Calu3 (cell line): ENCODE data around the gene PREP. TPM values are rescaled to one million over a fixed set of nuclear protein-coding genes. Genes with fewer than 3 reads are reported as not detected.

Experiments
- BruUV-seq: library from RNA; stranded (reverse); fragments of 400-500 nt; replicated peaks from 2 replicates; lab custom pipeline; 2021; lab: Mats Ljungman, UMichigan
- CTCF ChIA-PET: fragments of 300-600 bp; sonication (Branson Sonifier 250); formaldehyde crosslinking; loops from one replicate; lab custom pipeline; 2022; ENCODE audit warnings: antibody characterized with exemption; lab: Charles Lee
- DNase-seq: peaks from one replicate; pipeline ENCODE4 v3.0.0; 2022
- H3K27ac Mint-ChIP-seq: one replicate; pipeline ENCODE4 v1.8.0; 2022; ENCODE audit warnings: mixed read lengths; ENCODE audit not compliant: unreplicated experiment
- H3K27me3 Mint-ChIP-seq: one replicate; pipeline ENCODE4 v1.8.0; 2022; ENCODE audit warnings: mixed read lengths; ENCODE audit not compliant: unreplicated experiment
- H3K36me3 Mint-ChIP-seq: one replicate; pipeline ENCODE4 v1.8.0; 2022; ENCODE audit warnings: mild to moderate bottlenecking, moderate library complexity, mixed read lengths; ENCODE audit not compliant: insufficient read depth, unreplicated experiment
- H3K4me1 Mint-ChIP-seq: one replicate; pipeline ENCODE4 v1.8.0; 2022; ENCODE audit warnings: mild to moderate bottlenecking, low read depth, mixed read lengths; ENCODE audit not compliant: unreplicated experiment
- H3K4me3 Mint-ChIP-seq: one replicate; pipeline ENCODE4 v1.8.0; 2022; ENCODE audit warnings: mild to moderate bottlenecking, low read depth, moderate library complexity, mixed read lengths; ENCODE audit not compliant: unreplicated experiment
- H3K9me3 Mint-ChIP-seq: one replicate; pipeline ENCODE4 v1.8.0; 2022; ENCODE audit warnings: low read depth, mixed read lengths; ENCODE audit not compliant: unreplicated experiment
- intact Hi-C: fragments of 100-400 bp; cut with micrococcal nuclease; formaldehyde crosslinking; loops from one replicate; pipeline ENCODE4 v1.10.0; 2022; ENCODE audit not compliant: unreplicated experiment
- total RNA-seq: library from RNA; stranded (reverse); gene quantifications from 2 replicates; pipeline ENCODE4 v1.2.3, GENCODE V29; 2022
- TF ChIP-seq, protein P1 (sequence below): fragments of 200-600 bp; IDR thresholded peaks from one replicate; pipeline ENCODE4 v1.8.0; 2022; ENCODE audit warnings: antibody characterized with exemption; ENCODE audit not compliant: unreplicated experiment

Gene PREP
- total RNA-seq, 1 experiment from 2014 or later: 70.4 TPM

DNA sequence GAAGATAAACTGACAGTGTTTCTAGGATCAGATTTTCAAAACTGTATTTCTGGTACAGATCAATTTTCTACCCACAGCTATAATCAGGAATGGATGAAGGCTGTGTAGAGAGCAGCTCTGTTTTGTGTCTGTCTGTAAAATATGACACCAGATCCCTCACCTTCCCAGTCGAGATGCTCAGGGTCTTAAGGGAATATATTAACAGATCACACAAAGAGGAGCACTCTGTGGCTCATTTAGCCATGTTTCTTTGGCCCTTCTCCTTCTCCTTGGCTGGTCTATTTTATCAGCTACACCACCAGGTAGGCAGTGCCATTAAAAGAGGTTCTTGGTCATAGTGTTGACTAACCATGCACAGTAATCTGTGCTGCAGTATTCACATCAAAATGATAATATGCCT lies 82.6 kb downstream of the PREP start:
- no peak for DNase-seq
- Mint-ChIP-seq H3K36me3 (peaks cover 19% of the 10 kb centered on the region), H3K9me3 (no peaks in the 10 kb centered on the region), H3K27ac (no peak overlapping the region), H3K4me1 (peaks cover 7% of the 10 kb centered on the region), H3K4me3 (no peak overlapping the region), H3K27me3 (no peaks in the 10 kb centered on the region)
- BruUV-seq: no TSS peak
- CTCF ChIA-PET: no interaction called here
- intact Hi-C loops: no loop called here
- TF ChIP-seq, protein P1, sequence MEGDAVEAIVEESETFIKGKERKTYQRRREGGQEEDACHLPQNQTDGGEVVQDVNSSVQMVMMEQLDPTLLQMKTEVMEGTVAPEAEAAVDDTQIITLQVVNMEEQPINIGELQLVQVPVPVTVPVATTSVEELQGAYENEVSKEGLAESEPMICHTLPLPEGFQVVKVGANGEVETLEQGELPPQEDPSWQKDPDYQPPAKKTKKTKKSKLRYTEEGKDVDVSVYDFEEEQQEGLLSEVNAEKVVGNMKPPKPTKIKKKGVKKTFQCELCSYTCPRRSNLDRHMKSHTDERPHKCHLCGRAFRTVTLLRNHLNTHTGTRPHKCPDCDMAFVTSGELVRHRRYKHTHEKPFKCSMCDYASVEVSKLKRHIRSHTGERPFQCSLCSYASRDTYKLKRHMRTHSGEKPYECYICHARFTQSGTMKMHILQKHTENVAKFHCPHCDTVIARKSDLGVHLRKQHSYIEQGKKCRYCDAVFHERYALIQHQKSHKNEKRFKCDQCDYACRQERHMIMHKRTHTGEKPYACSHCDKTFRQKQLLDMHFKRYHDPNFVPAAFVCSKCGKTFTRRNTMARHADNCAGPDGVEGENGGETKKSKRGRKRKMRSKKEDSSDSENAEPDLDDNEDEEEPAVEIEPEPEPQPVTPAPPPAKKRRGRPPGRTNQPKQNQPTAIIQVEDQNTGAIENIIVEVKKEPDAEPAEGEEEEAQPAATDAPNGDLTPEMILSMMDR: no peak

DNA sequence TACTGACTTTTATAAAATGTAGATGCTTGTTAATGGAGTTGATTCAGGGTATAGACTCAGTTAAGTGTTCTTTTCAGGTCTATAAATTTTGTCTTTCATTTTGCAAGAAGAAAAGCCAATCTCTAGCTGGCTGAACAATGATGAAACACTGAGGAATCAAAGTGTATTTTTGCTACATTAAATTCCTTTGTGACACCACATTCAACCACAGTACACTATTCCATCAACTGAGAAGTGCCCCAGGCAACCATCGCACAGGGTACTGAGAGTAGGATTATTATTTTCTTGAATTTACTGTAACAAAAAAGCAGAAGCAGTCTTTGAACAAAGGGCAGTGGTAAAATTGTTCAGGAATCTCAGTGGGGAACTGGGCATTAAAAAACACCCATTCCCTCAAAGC lies 83.6 kb downstream of the PREP start:
- BruUV-seq: no TSS peak
- Mint-ChIP-seq H3K27me3 (no peaks in the 10 kb centered on the region), H3K27ac (no peak overlapping the region), H3K36me3 (peaks cover 19% of the 10 kb centered on the region), H3K9me3 (no peaks in the 10 kb centered on the region), H3K4me1 (no peaks in the 10 kb centered on the region), H3K4me3 (no peak overlapping the region)
- CTCF ChIA-PET: no interaction called here
- intact Hi-C loops: loop anchor here (5.0 kb wide), 1 partner anchor 103 kb away; no protein-coding TSS in a partner anchor
- TF ChIP-seq, protein P1: no peak
- no peak for DNase-seq

DNA sequence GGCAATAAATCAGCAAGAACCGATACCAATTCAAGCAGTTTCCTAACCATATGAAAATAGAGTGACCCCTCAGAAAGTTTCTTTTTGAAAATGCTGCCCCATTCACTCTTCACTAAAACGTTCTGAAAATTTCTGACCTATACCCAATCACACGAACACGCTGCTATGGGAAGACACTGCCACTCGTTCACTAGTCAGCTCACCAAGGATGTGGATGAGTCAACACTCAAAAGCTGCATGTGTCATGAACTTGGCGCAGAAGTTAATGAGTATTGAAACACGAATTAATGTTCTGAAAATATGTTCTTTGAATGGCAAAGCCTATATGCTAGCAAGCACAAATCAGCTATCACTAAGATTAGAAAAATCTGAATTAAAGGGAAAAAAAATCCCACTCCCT lies 84.2 kb downstream of the PREP start:
- TF ChIP-seq, protein P1: no peak
- CTCF ChIA-PET: interaction anchor here (2.3 kb wide), 1 partner anchor 84 kb away, joined by 6 read pairs; the partner anchor contains the start of gene PREP
- no TSS peak for BruUV-seq
- no peak for DNase-seq
- Mint-ChIP-seq H3K4me1 (no peaks in the 10 kb centered on the region), H3K27me3 (no peaks in the 10 kb centered on the region), H3K36me3 (peaks cover 19% of the 10 kb centered on the region), H3K9me3 (no peaks in the 10 kb centered on the region), H3K27ac (no peak overlapping the region), H3K4me3 (no peak overlapping the region)
- intact Hi-C loops: loop anchor here (1.0 to 5.0 kb wide), 2 partner anchors 104 to 231 kb away; no protein-coding TSS in a partner anchor

DNA sequence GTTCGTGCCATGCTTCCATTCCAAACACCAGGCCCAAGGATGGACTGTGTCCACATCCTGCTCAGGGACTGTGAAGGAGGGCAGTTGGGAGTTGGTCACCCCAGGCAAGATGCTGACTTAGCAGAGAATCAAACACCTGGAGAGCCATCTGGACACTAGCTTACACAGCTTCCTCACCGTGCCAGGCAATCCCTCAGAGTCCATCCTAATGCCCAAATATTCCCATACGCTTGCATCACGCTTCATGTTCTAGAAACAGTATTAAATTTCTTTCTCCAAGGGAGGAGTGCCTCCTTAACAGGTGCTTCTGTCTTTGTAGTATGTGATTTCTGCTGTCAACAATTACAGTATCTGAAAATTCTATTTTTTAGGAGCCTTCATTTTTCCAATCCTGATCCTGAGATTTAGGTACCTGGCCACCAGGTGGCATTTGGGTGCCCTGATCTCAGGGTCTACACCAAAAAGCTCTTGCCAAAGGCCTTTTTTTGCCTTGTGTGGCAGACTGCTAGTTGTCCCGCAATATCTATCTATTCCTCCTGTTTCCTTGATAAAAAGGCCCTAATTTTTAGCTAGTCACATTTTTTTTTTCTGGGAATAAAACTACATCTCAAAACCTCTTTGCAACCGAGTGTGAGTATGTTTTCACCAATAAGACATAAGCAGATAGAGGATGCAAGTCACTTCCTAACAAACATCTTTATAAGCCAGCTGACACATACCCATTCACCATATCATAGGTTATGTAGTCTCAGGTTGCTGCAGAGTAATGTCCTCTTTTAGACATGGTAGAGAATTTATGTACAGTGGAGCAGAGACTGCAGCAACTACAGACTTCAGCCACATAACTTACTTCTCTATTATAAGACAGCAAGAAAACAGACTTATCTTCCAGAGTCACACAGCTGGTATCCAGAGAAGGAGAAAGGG lies 85.0 kb downstream of the PREP start:
- Mint-ChIP-seq H3K36me3 (peaks cover 22% of the 10 kb centered on the region), H3K27ac (no peak overlapping the region), H3K27me3 (no peaks in the 10 kb centered on the region), H3K9me3 (no peaks in the 10 kb centered on the region), H3K4me1 (no peaks in the 10 kb centered on the region), H3K4me3 (no peak overlapping the region)
- TF ChIP-seq, protein P1: peak; percentile 45
- intact Hi-C loops: loop anchor here (1.0 to 5.0 kb wide), 3 partner anchors 85 to 231 kb away; partner anchors contain the start of gene PREP
- peak; percentile 46 for DNase-seq
- CTCF ChIA-PET: interaction anchor here (0.8 to 2.3 kb wide), 3 partner anchors 28 to 85 kb away, joined by 3 to 6 read pairs (median 6); partner anchors contain the start of gene PREP
- BruUV-seq: no TSS peak
